T-helper 2 cell (primary cell): ENCODE data around the gene FDX1.

ENCODE experiments used
- DNase-seq, 5 experiments: peaks; one replicate each; pipeline versions ENCODE4 v3.0.0 to v3.0.0-alpha.2; 2012 to 2022

Gene FDX1

DNA sequence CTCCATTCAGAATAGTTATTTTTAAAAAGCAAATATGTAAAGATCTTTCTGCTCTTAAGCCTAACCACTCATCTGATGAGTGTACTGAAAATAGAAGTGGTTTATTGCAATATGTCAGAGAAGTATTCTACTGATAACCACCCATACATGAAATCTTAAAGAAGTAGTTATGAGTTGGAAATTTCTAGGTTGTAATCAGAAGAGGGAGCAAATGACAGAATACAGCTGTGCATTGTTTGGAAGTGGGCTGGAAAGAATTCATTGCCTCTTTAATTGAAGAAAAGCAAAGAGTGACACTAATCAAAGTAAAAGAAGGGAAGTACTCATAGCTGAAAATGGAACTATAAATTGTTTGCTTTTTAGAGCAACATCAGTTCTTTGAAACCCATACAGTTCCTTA is 39.4 kb downstream of the FDX1 start:
- no peak for DNase-seq

DNA sequence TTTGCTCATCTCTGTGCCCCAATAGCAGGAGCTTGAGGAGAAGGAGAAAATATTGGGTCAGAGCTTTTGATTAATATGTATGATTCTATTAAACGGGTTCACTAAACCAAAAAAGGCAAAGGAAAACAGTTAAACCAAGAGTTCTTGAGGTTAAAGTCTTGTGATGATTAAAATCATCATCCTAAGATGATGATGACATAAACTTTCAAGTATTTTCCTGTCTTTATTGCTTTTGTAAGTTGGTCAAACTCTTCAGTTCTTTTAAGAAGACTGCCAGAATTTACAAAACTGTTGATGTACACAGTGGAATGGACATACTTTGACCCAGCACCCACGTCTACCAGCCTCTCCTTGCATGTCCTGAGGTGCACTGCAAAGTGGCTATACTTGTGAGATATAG is 41.0 kb downstream of the FDX1 start:
- DNase-seq, result no peak

DNA sequence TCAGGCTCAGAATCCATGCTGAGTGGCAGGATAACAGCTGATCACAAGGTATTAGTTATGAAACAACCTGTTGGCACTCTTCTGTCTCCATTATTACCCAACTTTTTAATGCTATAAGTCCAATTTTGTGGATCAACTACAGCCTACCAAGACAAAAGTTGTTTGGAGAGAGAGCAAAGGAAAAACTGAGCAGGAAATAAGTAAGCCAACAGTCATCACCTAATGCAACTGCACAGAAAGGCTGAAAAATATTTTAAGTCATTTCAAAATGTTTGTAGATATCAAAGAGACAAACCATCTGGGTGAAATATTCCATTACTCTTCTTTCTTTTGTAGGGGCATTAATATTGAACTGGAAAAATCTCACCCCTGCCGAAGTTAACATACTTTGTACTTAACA is 41.6 kb downstream of the FDX1 start:
- no peak for DNase-seq

DNA sequence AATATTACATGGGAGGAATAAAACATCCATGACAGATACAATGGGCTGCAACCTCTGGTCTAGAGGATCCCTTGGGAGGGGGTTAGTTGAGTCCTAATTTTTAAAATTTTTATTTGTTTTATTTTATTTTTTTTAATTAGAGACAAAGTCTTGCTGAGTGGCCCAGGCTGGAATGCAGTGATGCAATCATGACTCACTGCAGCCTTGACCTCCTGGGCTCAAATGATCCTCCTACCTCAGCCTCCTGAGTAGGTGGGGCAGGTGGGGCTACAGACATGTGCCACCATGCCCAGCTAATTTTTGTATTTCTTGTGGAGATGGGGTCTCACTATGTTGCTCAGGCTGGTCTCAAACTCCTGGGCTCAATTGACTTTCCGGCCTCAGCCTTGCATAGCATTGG is 43.1 kb downstream of the FDX1 start:
- no peak for DNase-seq

DNA sequence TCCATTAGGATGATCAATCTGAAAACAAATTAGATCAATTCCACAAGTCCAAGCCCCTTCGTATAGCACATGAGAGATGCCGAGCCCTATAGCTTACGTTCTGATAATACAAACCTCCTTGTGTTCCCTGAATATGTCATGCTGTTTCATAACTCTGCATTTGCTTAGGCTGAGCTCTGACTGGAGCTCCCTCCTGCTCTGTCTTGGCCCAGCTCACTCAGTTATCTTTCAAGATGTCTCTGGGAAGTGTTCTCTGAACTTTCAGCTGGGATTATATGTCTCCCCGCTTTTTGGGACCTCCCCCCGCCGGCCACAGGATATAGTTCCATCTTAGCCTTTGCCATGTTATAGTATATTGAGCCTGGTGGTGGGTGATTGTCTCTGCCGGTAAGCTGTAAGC is 44.0 kb downstream of the FDX1 start:
- no peak for DNase-seq

DNA sequence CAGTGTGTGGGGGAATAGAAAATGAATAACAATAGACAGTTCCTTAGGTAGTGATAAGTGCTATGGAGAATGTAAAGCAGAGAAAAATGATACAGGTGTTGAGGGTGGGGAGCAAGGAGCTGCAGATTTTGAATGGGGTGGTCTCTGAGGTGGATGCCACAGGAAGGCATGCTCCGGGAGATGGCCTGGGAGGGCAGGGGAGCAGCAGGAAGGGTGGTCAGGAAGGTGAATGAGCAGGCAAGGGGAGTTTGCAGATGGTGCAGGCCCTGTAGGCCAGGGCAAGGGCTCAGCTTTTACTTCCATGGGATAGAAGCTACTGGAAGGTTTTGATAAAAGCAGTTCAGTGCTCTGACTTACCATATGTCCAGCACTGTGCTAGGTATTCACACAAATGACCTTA is 44.8 kb downstream of the FDX1 start:
- DNase-seq, result no peak

DNA sequence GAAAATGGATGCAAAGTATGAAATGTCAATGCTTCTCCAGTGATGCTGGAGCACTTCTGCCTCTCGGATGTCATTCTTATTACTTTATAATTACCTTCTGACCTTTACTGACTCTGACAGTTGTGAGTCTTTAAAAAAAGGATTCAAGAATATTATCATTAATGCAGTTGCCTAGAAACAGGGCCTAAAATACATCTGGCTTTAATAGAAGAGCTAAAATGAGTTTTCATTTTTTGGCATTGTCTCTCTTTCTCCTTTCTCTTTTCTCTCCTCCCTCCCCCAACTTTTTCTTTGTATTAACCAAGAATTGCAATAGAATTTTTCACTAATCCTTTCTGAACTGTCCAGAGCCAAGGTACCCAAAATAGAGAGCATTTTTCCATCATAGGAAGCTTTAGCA is 45.9 kb downstream of the FDX1 start:
- no peak for DNase-seq

DNA sequence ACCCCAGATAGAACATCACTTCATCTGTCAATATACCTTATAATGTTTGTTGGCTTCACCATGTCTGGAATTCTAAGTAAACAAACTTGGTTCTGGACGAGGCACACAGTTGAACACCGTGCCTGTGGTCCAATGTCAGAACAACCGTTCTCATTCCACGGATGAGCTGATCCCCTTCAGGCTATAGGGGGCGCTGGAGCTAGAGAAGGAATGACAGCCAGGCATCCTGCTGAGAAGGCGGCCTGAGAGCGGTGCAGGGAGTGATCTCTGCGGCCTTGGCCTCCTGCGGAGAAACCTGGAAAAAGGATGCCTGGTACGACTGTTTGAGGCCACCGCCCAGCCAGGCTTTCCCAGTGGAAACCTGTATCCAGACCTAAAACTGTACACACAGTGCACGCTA is 48.7 kb downstream of the FDX1 start:
- no peak for DNase-seq

DNA sequence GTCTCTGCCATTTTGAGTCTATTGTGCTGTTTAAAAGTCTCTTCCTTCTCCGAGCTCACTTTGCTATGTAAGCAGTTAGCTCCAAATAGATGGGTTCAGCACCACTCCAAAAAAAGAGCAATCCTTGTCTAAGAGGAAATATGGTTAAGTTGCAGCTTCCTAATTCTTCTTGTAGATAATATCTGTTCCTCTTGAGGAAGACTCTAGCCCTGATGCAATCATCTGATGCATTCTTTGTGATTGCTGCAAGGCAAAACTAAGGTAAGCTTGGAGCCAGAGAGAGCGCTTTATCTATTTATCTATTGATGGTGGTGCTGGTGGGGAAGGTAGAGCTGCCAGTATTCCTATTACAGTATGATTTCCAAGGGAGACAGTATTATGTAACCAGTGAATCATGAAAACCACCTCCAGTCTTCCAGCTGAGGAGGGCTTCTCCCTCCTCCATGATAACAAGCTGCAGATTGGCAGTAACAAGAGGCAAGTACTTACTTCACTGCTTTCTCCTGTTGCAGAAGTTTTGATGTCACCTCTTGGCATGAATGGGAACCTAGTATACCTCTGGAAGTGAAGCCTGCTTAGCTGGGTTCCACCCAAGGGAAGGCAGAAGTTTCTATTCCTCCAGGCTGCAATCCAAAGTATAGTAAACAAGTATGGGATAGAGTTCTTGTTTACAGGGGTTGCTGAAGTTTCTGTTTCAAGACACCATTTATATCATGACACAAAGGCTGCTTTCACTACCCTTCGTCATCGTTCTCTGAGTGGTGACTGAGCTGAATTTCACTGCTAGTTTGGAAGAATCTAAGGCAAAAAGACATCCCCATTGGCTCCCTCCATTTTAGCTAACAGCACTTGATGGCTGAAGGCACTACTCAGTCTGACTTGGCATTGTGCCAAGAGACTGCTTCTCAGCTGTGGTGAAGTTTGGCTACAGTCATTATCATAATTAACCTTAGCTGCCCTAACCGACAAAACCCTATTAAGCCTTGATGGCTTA is 49.7 kb downstream of the FDX1 start:
- DNase-seq, result peak in 1 of 5 experiments; percentile 51

DNA sequence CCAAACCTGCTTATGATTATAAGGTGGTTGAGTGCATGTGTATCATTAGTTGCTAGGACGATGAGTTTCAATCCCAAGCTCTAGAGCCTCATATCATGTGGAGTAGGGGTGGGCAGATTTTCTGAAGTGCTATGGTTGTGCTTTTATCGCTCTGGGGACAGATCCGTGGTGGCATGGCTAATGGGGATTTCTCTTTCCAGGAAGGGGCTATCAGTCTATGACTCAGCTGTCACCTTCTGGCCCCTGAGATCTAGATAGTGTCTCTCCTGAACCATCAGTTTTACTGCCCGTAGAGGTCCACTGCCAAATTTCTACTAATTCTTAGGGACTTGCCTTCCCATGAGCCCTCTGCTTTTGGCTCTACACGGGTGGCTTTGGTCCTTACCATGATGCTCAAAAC is 51.8 kb downstream of the FDX1 start:
- no peak for DNase-seq

DNA sequence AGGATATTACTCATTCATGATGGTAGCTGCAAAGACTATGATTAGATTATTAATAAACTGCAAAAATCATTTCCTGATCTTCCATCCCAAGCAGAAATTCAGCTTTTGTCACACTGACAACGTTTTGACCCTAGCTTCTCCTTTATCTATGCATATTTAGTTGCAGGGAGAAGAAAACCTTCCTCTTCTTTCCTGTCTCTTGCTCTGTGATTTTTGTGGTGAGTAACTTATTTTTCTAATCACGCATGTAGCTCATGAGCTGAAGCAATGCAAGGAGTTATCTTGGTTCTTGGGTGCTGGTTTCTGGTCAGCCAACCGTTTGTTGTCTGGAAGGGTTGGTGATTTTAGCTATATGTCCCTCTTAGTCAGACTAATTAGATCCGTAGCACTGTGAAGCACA is 56.4 kb downstream of the FDX1 start:
- DNase-seq, result no peak

DNA sequence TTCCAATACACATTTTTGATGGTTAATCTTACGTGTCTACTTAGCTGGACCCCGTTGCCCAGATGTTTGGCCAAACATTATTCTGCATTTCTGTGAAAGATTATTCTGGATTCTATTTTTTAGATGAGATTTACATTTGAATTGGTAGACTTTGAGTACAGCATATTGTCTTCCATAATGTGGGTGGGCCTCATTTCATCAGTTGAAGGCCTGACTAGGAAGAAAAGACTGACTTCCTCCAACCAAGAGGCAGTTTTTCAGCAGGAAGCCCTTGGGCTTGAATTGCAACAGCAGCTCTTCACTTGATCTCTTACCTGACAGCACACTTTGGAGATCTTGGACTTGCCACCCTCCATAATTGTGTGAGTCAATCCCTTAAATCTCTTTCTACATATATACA is 58.7 kb downstream of the FDX1 start:
- no peak for DNase-seq

DNA sequence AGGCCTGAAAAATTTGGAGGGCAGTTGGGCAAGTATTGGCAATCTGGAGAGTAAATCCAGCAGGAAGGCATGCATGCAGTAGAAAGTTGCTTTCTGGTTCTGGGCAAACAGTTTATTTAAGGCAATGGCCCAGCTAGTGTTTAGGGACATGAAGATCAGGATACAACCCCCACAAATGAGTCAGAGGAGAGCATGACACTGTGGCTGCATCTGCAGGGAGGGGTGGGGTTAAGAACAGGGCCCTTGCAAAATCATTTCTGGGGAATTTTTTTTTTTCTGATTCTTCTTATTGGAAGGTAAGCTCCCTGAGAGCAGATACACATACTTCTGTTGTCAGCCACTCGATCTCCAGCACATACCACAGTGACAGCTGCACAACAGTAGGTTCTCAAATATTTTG is 61.1 kb downstream of the FDX1 start:
- DNase-seq, result peak in 1 of 5 experiments; percentile 13

DNA sequence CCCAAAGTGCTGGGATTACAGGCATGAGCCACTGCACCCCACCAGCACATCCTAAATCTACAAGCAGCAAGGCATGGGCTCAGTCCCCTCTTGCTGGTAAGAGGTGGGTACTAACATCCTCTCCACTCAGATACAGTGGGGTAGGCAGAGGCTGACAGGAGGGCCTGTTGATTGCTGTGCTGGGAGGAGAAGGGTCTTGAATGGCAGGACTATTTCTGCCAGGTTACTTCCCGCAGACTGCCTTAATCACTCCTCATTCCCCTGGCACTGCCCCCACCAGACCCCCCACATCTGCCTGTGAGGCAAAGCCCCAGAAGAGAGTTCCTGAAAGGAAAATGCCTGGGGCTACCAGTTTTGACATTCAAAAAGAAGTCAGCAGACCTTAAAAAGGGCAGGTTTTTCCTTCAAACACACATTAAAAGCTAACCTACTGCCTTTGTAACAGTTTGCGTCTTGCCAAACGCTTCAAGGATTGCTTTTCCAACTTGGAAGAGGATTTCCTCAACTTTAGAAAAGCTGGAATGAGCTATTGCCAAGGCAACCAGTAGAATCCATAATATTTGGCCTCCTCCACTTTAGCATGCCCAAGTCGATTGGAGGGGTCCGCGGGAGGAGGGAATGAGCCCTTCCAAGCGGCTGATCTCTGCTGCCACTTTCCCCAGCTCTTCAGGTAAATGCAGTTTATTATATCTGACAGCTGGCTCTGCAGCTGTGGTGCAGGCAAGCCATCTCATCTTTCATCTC is 62.0 kb downstream of the FDX1 start:
- no peak for DNase-seq

DNA sequence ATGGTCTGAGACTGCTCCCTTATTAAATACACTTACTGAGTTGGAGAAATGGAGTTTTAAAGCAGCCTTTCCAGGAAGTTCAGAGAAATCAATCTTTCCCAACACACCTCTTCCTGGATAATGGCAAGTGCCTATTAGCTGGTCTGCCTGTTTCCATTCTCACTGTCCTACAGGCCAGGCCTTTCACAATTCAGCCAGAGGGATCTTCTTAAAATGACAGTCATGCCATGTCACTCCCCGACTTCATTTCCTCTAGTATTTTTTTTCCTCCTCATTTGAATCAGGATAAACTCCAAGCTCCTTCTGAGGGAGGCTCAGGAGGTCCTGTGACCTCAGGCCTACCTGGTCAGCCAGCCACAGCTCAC is 62.6 kb downstream of the FDX1 start:
- no peak for DNase-seq

DNA sequence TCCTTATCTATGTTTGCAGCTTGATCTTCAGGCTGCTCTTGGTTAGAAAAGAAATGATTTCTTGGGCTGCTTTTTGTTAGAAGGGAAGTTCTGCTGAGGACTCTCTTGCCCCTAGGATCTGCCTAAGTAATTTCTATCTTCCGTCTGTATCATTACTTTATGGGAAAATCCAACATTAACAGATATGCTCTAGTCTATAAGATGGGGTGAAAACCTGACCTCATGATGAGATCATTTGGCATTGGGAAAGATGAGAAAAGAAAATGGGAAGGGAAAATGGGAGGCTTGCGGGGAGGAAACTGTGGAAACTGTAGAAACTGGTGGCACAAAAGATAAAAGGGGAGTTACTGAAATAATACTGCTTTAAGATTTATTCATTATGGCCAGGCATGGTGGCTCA is 63.6 kb downstream of the FDX1 start:
- DNase-seq, result no peak

DNA sequence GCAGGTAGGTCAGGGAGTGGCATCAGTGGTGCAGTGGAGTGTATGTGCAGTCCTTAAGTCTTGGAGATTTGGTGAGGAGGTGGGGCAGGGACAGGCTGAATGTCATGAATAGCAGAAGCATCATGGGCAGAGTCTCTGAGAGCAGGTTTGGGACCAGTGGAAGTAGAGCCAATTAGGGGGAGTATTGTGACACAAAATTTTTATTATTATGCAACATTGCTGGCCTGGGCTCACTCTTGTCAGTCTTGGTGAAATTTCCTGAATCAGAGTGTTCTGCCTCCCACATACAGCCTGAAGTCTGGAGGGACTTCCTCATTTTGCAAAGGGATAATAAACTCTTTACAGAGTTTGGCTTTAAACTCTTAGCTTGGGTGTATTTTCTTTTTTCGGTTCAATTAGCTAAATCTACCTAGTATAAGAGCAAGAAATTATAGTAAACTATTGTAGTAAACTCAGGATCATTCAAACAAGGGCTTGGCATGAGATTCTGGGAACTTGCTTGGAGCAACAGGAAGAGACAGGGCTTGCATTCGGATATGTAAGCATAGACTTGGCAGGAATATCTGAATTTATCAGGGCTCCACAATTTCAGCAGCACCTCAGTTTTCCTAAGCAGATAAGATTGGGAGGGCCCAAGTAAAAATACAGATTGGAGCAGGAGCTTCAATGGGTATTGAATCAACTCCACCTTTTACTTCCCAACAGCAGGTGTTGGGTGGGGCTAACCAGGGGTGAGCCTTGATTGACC is 67.7 kb downstream of the FDX1 start:
- DNase-seq, result no peak

DNA sequence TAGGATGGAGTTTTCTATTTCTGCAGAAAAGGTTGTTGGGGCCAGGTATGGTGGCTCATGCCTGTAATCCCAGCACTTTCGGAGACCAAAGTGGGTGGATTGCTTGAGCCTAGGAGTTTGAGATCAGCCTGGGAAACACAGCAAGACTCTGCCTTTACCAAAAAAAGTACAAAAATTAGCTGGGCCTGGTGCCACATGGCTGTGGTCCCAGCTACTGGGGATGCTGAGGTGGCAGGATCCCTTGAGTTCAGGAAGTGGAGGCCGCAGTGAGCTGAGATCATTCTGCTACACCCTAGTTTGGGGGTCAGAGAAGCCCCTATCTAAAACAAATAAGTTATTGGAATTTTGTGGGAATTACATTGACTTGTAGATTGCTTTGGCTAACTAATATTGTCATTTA is 71.7 kb downstream of the FDX1 start:
- DNase-seq, result no peak

DNA sequence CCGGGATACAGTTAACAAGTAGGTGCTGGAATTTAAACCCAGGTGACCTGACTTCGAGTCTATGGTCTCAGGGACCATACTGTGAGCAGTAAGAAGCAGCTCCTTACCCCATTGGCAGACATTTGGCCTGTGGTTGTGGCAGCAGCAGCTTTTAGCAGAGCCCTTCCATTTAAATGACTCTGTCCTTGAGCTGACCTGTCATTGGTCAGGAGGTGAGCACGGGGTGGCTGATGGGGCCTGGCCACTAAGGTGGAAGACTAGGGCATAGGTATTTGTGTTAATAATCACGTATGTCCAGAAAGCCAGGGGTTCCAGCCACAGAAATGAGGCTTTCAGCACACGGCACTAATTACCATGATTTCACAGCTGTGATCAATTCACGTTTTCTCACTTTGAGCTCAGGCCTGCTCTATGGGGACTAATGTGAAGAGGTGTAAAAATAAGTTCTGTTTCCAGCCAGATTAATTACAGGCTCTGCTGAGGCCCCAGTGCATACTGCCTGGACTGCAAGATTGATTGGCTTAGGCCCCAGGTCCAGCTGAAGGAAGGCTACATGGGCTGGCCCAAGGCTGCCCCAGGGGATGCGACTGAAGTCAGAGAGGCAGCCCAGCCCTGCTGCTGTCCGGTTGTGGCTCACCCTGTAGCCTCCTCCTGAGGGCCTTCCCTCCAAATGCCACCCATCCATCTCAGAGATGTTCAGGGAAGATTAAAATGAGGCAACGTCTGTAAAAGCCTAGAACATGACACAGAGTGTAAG is 76.0 kb downstream of the FDX1 start:
- DNase-seq, result no peak

DNA sequence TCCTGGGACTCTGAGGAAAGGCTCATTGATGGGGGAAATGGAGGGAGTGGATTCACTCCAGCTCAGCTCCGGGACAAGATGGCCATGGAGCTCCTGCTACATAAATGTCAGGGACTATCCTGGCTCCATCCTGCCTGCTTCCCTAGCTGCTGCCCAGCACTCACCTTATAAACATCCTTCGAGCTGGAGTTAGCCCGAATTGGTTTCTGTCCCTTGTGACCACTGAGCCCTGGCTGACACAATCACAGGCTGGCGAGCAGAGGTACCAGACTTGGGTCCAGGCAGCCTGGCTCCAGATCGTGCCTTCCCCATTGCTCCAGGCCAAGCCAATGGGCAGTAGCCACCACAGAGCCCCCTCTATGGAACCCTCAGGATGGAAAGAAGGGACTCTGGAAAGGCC is 77.6 kb downstream of the FDX1 start:
- no peak for DNase-seq

DNA sequence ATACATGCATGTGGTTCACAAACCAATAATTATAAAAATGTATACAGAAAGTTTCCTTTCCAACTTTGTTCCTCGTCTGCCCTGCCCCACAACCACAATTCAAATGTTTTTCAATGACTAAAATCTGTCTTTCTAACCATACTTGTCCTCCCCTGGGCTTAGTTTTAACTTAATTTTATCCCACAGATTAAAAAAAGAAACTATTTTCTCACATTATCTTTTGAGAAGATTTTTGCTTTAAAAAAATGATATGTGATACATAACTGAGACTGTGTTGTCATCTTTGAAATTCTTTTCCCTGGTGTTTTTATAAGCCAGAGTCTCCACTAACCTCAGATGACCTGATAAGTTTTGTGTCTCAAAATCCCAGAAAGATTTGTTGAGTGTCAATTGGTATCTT is 79.0 kb downstream of the FDX1 start:
- no peak for DNase-seq

DNA sequence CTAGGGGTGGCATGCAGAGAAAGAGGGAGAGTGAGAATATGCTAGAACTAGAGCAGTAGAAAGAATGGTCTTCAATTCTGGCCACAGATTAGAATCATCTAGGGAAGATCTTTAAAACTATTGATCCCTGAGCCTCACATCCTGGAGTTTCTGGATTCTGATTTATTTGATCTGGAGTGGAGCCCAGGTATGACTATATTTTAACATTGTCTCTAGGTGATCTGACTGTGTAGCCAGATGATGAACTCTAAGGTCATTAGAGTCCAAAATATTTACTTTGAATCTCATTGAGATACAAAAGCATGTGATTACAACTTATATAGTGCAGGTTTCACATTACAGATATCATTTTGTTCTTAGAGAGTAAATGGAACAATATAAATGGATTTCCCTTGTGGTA is 79.7 kb downstream of the FDX1 start:
- no peak for DNase-seq

DNA sequence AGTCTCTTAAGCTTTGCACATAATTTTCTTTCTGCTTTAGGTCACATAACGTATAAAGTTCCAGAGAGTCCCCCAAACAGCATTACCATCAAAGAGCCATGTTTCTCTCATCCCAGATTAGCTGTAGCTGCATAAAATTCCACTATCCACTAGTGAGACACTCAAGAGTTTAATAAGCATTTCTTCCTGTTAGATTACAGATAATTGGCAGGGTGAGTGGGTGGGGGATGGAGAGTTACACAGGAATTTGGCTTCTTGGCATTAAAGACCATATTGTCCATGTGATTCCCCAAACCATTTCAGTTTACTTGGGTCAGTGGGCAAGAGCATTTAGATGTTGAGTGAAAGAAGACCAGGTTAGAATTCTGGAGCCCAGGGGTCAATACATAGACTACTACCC is 82.3 kb downstream of the FDX1 start:
- no peak for DNase-seq
